Right cardiac atrium (tissue), 5 donors: Measurements from ENCODE around the gene MCCC1. TPM values are rescaled to one million over a fixed set of nuclear protein-coding genes. Genes with fewer than 3 reads are reported as not detected.

ENCODE experiments used
- ATAC-seq, 2 donors: fragments of 200-7000 bp; cut with Tn5 transposase; one replicate each; pipeline versions ENCODE4 v1.8.0 to v1.9.1; 2020; ENCODE audit warnings: moderate library complexity in 2 of 2, mild to moderate bottlenecking in 1 of 2
- DNase-seq, 3 donors: peaks; one replicate each; pipeline ENCODE4 v3.0.0-alpha.2; 2020
- H3K27ac ChIP-seq: one replicate; pipeline ENCODE4 v1.5.1; 2013; ENCODE audit warnings: mild to moderate bottlenecking, low read length, control low read depth, moderate library complexity
- H3K27me3 ChIP-seq: one replicate; pipeline ENCODE4 v1.6.1; 2013; ENCODE audit not compliant: control insufficient read depth, insufficient read depth
- H3K4me1 ChIP-seq: one replicate; pipeline ENCODE4 v1.6.1; 2013; ENCODE audit warnings: low read length; ENCODE audit not compliant: control insufficient read depth, insufficient read depth
- H3K4me3 ChIP-seq: one replicate; pipeline ENCODE4 v1.5.1; 2013; ENCODE audit warnings: low read length, control low read depth
- H3K9me3 ChIP-seq: one replicate; pipeline ENCODE4 v1.6.1; 2013; ENCODE audit warnings: low read length; ENCODE audit not compliant: control insufficient read depth
- WGBS: extraction: QIAGEN DNeasy Blood & Tissue Kit; methylation state at CpG from one replicate; pipeline ENCODE4 v1.1.7; 2013; 5-methylcytosine and 5-hydroxymethylcytosine counted together
- intact Hi-C, 4 donors: fragments of 100-400 bp; cut with DNase I; formaldehyde crosslinking; loops; one replicate each; pipeline versions ENCODE4 v1.11.0 to v1.14.0; 2022 to 2023
- polyA plus RNA-seq: library from polyadenylated mRNA; stranded (reverse); fragments of 200-250 nt; gene quantifications from one replicate; pipeline ENCODE4 v1.2.3, GENCODE V29; 2013
- total RNA-seq, 4 donors: library from RNA; stranded (reverse); fragmentation: NEBNext Ultra II Directional; extraction: Animal tissue kit (Norgen Biotek cat#: 25700); gene quantifications; one replicate each; pipeline ENCODE4 v1.2.1, GENCODE V29; 2021
- donor health status: healthy with polysubstance abuse.
- donor health status: DM: no; HTN: yes; CAD: no.
- donor health status: DM: no; HTN: no; CAD: no.
- donor health status: DM: no; HTN: yes; CAD: no; lungs with severe emphysema.
- donor health status: DM: yes; HTN: yes; CAD: no.

Gene MCCC1
- total and polyA plus RNA-seq, 5 donors = 24.7 to 42.7 (median 29.7) TPM

DNA sequence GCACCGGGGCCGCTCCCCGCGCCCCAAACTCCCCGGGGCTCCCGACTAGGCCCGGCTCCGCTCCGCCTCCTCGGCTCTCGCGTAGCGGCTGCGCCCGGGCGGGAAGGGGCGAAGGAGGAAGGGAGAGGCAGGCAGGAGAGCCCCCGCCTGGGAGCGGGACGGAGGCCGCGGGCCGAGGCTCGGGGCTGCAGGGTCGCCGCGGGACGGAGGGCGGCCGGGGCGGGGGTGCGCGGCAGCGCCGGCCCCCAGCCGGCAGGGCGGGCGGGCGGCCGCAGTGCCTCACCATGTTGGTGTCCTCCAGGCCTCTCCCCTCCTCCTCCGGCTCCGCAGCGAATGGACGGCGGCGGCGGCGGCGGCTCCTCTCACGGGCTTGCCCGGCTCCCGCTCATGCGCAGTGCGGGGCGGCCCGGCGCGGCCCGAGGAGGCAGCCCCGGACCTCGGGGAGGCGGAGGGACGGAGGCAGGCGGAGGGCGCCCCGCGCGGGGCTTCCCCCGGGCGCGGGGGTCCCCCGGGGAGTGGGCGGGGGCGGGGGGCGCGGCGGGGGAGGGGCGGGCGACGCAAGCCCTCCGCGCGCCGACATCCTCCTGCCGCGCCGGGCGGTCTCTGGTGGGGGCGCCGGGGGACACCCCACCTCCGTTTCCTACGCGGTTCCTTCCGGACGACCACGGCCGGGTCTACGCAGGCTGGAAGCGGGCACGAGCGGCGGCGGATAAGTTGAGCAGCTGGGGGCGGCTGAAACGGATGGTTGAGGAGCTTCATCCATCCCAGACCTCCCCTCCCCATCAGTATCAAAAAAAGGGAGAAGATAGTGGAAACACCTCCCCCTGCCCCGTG, 118.9 kb downstream of the MCCC1 start, which contains the start of gene DCUN1D1:
TSS of gene DCUN1D1 (minus strand) at position 335 of the 834 bp plus-strand sequence. CDS start at position 286, 49 bp downstream.
- Histone ChIP-seq H3K9me3 (no peaks in the 10 kb centered on the region), H3K4me1 (peaks cover 3% of the 10 kb centered on the region), H3K27me3 (no peaks in the 10 kb centered on the region), H3K4me3 (peak within 1 kb of the TSS; percentile 99), H3K27ac (peak within 1 kb of the TSS; percentile 72)
- WGBS = under 1% methylated on average over 98 of the region's 106 CpGs
- peak; percentile 94 to 97 (median 97) for DNase-seq
- ATAC-seq = peak; percentile 98
- intact Hi-C loops = no loop called here

- Histone ChIP-seq H3K27me3 (no peaks in the 10 kb centered on the region), H3K4me1 (peaks cover 3% of the 10 kb centered on the region), H3K27ac (peak overlapping the region; percentile 72), H3K9me3 (no peaks in the 10 kb centered on the region), H3K4me3 (peak overlapping the region; percentile 99)
- intact Hi-C loops = no loop called here
- DNase-seq (peak; percentile 25 to 68 (median 66)), ATAC-seq (peak; percentile 35 to 45)
- under 1% methylated on average over 27 of the region's 29 CpGs for WGBS
Observed at GRCh38 chr3:182979674-182980191, 119.6 kb downstream of the MCCC1 start.

DNA sequence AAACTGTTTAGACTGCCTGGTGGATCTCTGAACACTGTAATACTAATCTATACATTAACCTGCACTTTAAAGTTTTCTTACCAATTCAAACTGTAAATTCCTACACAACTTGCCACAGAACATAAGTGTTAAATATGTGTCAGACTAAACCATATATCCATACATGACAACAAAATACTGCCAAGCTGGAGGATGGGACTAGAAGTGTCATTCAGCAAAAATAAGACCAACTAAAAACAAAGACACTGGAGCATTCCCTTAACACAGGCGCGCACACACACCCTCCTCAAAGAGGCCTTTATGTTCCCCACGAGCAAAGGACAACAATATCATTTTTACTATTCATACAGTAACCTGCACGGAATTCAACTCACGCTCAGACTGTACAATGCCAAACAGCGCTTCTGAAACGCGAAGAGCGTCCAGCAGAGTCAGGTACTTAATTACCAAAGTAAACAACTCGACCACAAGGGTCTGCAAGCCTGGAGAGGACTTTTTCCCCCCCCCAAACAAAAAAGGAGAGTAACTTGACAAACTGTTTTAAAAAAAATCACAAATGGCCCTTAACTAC, 120.1 kb downstream of the MCCC1 start:
- H3K4me1 ChIP-seq = peaks cover 3% of the 10 kb centered on the region
- peak overlapping the region; percentile 99 for H3K4me3 ChIP-seq
- H3K27ac ChIP-seq = no peak overlapping the region
- ATAC-seq (no peak), DNase-seq (no peak)
- no peaks in the 10 kb centered on the region for H3K27me3 ChIP-seq
- no peaks in the 10 kb centered on the region for H3K9me3 ChIP-seq
- WGBS = 3% methylated on average over 10 of the region's 10 CpGs
- intact Hi-C loops = no loop called here

DNA sequence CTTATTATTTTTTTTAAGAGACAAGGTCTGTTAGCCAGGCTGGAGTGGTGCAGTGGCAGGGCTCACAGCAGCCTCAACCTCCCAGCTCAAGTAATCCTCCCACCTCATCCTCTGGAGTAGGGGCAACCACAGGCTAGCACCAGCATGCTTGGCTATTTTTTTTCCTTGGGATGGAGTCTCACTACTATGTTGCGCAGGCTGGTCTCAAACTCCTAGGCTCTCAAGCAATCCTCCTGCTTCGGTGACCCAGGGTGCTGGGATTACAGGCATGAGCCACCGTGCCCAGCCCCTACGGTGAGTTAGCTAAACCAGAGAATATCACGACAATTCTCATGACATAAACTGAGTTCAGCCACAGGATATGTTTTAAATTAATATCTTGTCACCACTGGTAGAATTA, 120.9 kb downstream of the MCCC1 start:
- intact Hi-C loops = no loop called here
- Histone ChIP-seq H3K9me3 (no peaks in the 10 kb centered on the region), H3K4me3 (no peak overlapping the region), H3K27ac (no peak overlapping the region), H3K27me3 (no peaks in the 10 kb centered on the region), H3K4me1 (peaks cover 3% of the 10 kb centered on the region)
- no peak for ATAC-seq
- WGBS = 73% methylated on average over 5 of the region's 5 CpGs
- no peak for DNase-seq

DNA sequence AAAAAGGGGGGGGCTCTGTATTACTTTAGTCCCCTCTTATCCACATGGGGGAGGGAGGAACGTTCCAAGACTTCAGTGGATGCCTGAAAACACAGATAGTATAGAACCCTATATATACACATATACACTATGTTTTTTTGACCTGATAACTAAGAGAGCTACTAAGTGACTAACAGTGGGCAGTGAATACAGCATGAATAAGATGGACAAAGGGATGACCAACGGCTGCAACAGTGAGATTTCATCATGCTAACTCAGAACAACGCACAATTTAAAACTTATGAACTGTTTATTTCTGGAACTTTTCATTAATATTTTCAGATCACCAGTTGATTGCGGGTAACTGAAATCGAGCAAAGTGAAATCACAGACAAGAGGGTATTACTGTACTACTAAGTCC, 126.2 kb downstream of the MCCC1 start:
- 93% methylated on average over 5 of the region's 5 CpGs for WGBS
- intact Hi-C loops = no loop called here
- DNase-seq = no peak
- Histone ChIP-seq H3K27ac (no peak overlapping the region), H3K4me3 (no peak overlapping the region), H3K4me1 (peaks cover 2% of the 10 kb centered on the region), H3K27me3 (no peaks in the 10 kb centered on the region), H3K9me3 (no peaks in the 10 kb centered on the region)
- ATAC-seq = no peak

DNA sequence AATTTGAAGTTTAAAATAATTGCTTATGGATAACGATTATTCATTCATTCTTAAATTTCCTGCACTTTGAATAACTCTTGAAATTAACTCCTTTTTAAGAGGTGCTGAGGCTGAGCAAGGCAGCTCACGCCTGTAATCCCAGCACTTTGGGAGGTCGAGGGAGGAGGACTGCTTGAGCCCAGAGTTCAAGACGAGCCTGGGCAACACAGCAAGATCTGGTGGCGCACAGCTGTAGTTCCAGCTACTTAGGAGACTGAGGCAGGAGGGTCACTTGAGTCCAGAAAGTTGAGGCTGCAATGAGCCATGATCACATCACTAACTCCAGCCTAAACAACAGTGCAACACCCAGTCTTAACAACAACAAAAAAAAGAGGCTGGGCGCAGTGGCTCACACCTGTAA, 126.9 kb downstream of the MCCC1 start:
- H3K9me3 ChIP-seq = no peaks in the 10 kb centered on the region
- H3K4me1 ChIP-seq = peaks cover 2% of the 10 kb centered on the region
- ATAC-seq (no peak), DNase-seq (no peak)
- 91% methylated on average over 6 of the region's 6 CpGs for WGBS
- intact Hi-C loops = no loop called here
- no peak overlapping the region for H3K4me3 ChIP-seq
- H3K27me3 ChIP-seq = no peaks in the 10 kb centered on the region
- no peak overlapping the region for H3K27ac ChIP-seq

- 80% methylated on average over 2 of the region's 2 CpGs for WGBS
- Histone ChIP-seq H3K9me3 (no peaks in the 10 kb centered on the region), H3K27ac (no peak overlapping the region), H3K4me1 (peaks cover 2% of the 10 kb centered on the region), H3K4me3 (no peak overlapping the region), H3K27me3 (no peaks in the 10 kb centered on the region)
- ATAC-seq = no peak
- intact Hi-C loops = no loop called here
- DNase-seq = no peak
Observed at GRCh38 chr3:182971637-182972036, 127.7 kb downstream of the MCCC1 start.

DNA sequence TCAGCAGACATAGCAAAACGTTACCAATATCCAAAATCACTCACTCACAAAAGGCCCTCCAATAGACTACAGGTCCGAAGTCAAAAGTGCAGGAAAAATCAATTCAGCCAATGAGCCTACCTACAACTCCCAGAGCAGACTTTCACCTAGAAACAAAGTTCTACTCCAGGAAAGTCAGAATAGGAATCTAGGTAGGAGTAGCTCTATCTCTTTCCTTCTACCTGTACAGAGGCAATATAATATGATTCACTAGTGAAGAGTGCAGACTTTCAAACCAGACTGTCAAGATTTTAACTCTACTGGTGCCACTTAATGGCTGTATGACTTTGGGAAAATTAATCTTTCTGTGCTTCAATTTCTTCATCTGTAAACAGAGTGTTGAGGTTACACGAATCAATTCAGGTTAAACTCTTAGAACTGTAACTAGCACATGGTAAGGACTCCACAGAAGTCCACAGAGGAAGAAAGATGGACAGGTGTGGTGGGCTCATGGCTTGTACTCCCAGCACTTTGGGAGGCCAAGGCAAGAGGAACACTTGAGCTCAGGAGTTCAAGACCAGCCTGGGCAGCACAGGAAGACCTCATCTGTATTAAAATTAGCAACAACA, 128.4 kb downstream of the MCCC1 start:
- no peak for DNase-seq
- Histone ChIP-seq H3K4me1 (peaks cover 2% of the 10 kb centered on the region), H3K27me3 (no peaks in the 10 kb centered on the region), H3K27ac (no peak overlapping the region), H3K9me3 (no peaks in the 10 kb centered on the region), H3K4me3 (no peak overlapping the region)
- intact Hi-C loops = no loop called here
- WGBS = 87% methylated on average over 3 of the region's 3 CpGs
- no peak for ATAC-seq

DNA sequence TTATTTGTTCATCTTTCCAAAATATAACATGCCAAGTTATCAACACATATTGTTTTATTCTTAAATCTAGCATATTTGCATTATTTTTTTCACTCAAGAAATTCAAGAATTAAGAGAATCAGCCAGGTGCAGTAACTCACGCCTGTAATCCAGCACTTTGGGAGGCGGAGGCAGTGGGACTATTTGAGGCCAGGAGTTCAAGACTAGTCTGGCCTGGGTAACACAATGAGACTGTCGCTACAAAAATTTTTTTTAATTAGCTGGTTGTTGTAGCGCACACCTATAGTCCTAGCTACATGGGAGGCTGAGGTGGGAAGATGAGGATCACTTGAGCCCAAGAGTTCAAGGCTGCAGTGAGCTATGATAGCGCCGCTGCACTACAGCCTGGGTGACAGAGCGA, 129.4 kb downstream of the MCCC1 start:
- peaks cover 3% of the 10 kb centered on the region for H3K4me1 ChIP-seq
- ATAC-seq = no peak
- intact Hi-C loops = no loop called here
- no peak overlapping the region for H3K27ac ChIP-seq
- DNase-seq = no peak
- 97% methylated on average over 7 of the region's 7 CpGs for WGBS
- no peak overlapping the region for H3K4me3 ChIP-seq
- H3K9me3 ChIP-seq = no peaks in the 10 kb centered on the region
- no peaks in the 10 kb centered on the region for H3K27me3 ChIP-seq

GRCh38 chr3:182969277-182969676, 130.0 kb downstream of the MCCC1 start:
- DNase-seq (no peak), ATAC-seq (no peak)
- no peak overlapping the region for H3K4me3 ChIP-seq
- no peak overlapping the region for H3K27ac ChIP-seq
- H3K27me3 ChIP-seq = no peaks in the 10 kb centered on the region
- no peaks in the 10 kb centered on the region for H3K9me3 ChIP-seq
- H3K4me1 ChIP-seq = peaks cover 3% of the 10 kb centered on the region
- intact Hi-C loops = no loop called here
